Measurements from ENCODE around the gene CPVL.
A peak's percentile ranks its signal among the peaks of the same experiment; 100 is the strongest.

The CPVL gene

GRCh38 chr7:29146057-29146706, at the start of gene CPVL:
TSS of gene CPVL (minus strand) at chr7:29146537. CDS start at chr7:29121061, 25,476 bp downstream.
- peak; percentile 84 for DNase-seq

- DNase-seq = peak; percentile 44
Measured at GRCh38 chr7:29194594-29195427, 48.5 kb upstream of the CPVL start, which contains the start of gene CHN2. TSS of gene CHN2 (plus strand) at chr7:29194775.

- no peak for DNase-seq
Measured at GRCh38 chr7:29194206-29194593, 47.9 kb upstream of the CPVL start.

GRCh38 chr7:29193316-29194205, 47.2 kb upstream of the CPVL start:
- peak; percentile 64 for DNase-seq

GRCh38 chr7:29192811-29193210, 46.5 kb upstream of the CPVL start:
- DNase-seq = peak; percentile 41

GRCh38 chr7:29192323-29192722, 46.0 kb upstream of the CPVL start:
- DNase-seq = no peak

- DNase-seq = peak; percentile 76
Measured at GRCh38 chr7:29190349-29191045, 44.2 kb upstream of the CPVL start.

GRCh38 chr7:29189743-29190201, 43.4 kb upstream of the CPVL start:
- DNase-seq = peak; percentile 89

GRCh38 chr7:29185613-29186012, 39.3 kb upstream of the CPVL start:
- no peak for DNase-seq

GRCh38 chr7:29184599-29184998, 38.3 kb upstream of the CPVL start:
- DNase-seq = no peak

- no peak for DNase-seq
Measured at GRCh38 chr7:29179115-29179514, 32.8 kb upstream of the CPVL start.

GRCh38 chr7:29177963-29178600, 31.7 kb upstream of the CPVL start:
- DNase-seq = no peak

GRCh38 chr7:29173458-29173857, 27.1 kb upstream of the CPVL start:
- no peak for DNase-seq

GRCh38 chr7:29170781-29171180, 24.4 kb upstream of the CPVL start:
- DNase-seq = no peak

- DNase-seq = no peak
Measured at GRCh38 chr7:29167721-29168120, 21.4 kb upstream of the CPVL start.

GRCh38 chr7:29163854-29164253, 17.5 kb upstream of the CPVL start:
- no peak for DNase-seq

- DNase-seq = no peak
Measured at GRCh38 chr7:29162577-29162976, 16.2 kb upstream of the CPVL start.

- DNase-seq = no peak
Measured at GRCh38 chr7:29161231-29161630, 14.9 kb upstream of the CPVL start.

GRCh38 chr7:29160080-29160479, 13.7 kb upstream of the CPVL start:
- DNase-seq = no peak

GRCh38 chr7:29158795-29159423, 12.6 kb upstream of the CPVL start:
- no peak for DNase-seq

- DNase-seq = peak; percentile 10
Measured at GRCh38 chr7:29156907-29157452, 10.6 kb upstream of the CPVL start.

Measured in NCI-H526 treated with DMSO at 0.1 percent for 48 hours (cell line).